Right renal pelvis (tissue), 4 donors: Measurements from ENCODE around the gene NRXN2. TPM values are rescaled to one million over a fixed set of nuclear protein-coding genes. Genes with fewer than 3 reads are reported as not detected.
A peak's percentile ranks its signal among the peaks of the same experiment; 100 is the strongest.

Experiments used
- DNase-seq, 4 donors: peaks; one replicate each; pipeline ENCODE4 v3.0.0-alpha.2; 2013; ENCODE audit warnings: low read depth in 4 of 4, low spot score in 3 of 4, missing footprints in 1 of 4
- polyA plus RNA-seq, 4 donors: library from polyadenylated mRNA; unstranded; fragments of 120-200 nt; gene quantifications; one replicate each; pipeline ENCODE4 v1.2.1, GENCODE V29; 2013; ENCODE audit not compliant: insufficient read length in 4 of 4

The NRXN2 gene
- 10 to 100 TPM; 15.5 to 27.8 (median 17.0) TPM for polyA plus RNA-seq

- no peak for DNase-seq
Observed at GRCh38 chr11:64723117-64723906, at the start of gene NRXN2. NRXN2 (minus strand) TSS chr11:64723197; CDS start chr11:64713699, 9,498 bp downstream.

- no peak for DNase-seq
Observed at GRCh38 chr11:64772303-64773018, 49.5 kb upstream of the NRXN2 start.

- DNase-seq: no peak
Observed at GRCh38 chr11:64771861-64772260, 48.9 kb upstream of the NRXN2 start.

- no peak for DNase-seq
Observed at GRCh38 chr11:64770120-64770519, 47.1 kb upstream of the NRXN2 start.

GRCh38 chr11:64769283-64769682, 46.3 kb upstream of the NRXN2 start:
- no peak for DNase-seq

- no peak for DNase-seq
Observed at GRCh38 chr11:64768300-64768694, 45.3 kb upstream of the NRXN2 start.

- no peak for DNase-seq
Observed at GRCh38 chr11:64767344-64768299, 44.6 kb upstream of the NRXN2 start.

GRCh38 chr11:64766881-64767280, 43.9 kb upstream of the NRXN2 start:
- DNase-seq: no peak

- no peak for DNase-seq
Observed at GRCh38 chr11:64765851-64766665, 43.1 kb upstream of the NRXN2 start.

GRCh38 chr11:64765291-64765850, 42.4 kb upstream of the NRXN2 start:
- no peak for DNase-seq

GRCh38 chr11:64764753-64765152, 41.8 kb upstream of the NRXN2 start:
- no peak for DNase-seq

- DNase-seq: no peak
Observed at GRCh38 chr11:64764040-64764611, 41.1 kb upstream of the NRXN2 start.

- no peak for DNase-seq
Observed at GRCh38 chr11:64763526-64764039, 40.6 kb upstream of the NRXN2 start.

- DNase-seq: peak in 2 of 4 donors; percentile 68 to 82
Observed at GRCh38 chr11:64762674-64763525, 39.9 kb upstream of the NRXN2 start.

GRCh38 chr11:64762277-64762673, 39.3 kb upstream of the NRXN2 start:
- DNase-seq: no peak

GRCh38 chr11:64760759-64761420, 37.9 kb upstream of the NRXN2 start:
- DNase-seq: no peak
